Astrocyte (in vitro differentiated cells and primary cell): ENCODE measurements around the gene ERC1. TPM values are rescaled to one million over a fixed set of nuclear protein-coding genes. Genes with fewer than 3 reads are reported as not detected.
"Not testable (repeated sequence)": the region's sequence is repeated elsewhere in the genome, so short reads cannot be mapped to it uniquely, and the experiment has no call there.

Source experiments
- DNase-seq: peaks from one replicate; pipeline ENCODE4 v3.0.0-alpha.2; 2010; ENCODE audit warnings: low read depth
- FAIRE-seq: peaks from 2 replicates; lab custom pipeline; 2011; peaks lifted over from hg19 to GRCh38; lab: Jason Lieb, UNC
- H2AFZ ChIP-seq: 2 replicates; pipeline ENCODE4 v1.6.0; 2012; ENCODE audit warnings: low read depth, low read length, inconsistent platforms
- H3K27ac ChIP-seq: 2 replicates; pipeline ENCODE4 v1.5.1; 2011; ENCODE audit warnings: low read depth, low read length, inconsistent platforms
- H3K27me3 ChIP-seq: 2 replicates; pipeline ENCODE4 v1.6.0; 2011; ENCODE audit warnings: low read length, inconsistent platforms; ENCODE audit not compliant: insufficient read depth
- H3K36me3 ChIP-seq: 2 replicates; pipeline ENCODE4 v1.5.1; 2011; ENCODE audit warnings: low read length, inconsistent platforms; ENCODE audit not compliant: insufficient read depth
- H3K4me1 ChIP-seq: 2 replicates; pipeline ENCODE4 v1.5.1; 2011; ENCODE audit warnings: low read length, inconsistent platforms; ENCODE audit not compliant: insufficient read depth
- H3K4me2 ChIP-seq: 2 replicates; pipeline ENCODE4 v1.6.0; 2012; ENCODE audit warnings: low read length, inconsistent platforms
- H3K4me3 ChIP-seq: 2 replicates; pipeline ENCODE4 v1.5.1; 2011; ENCODE audit warnings: low read depth, mild to moderate bottlenecking, low read length, inconsistent platforms; ENCODE audit not compliant: insufficient read depth
- H3K79me2 ChIP-seq: 2 replicates; pipeline ENCODE4 v1.6.0; 2012; ENCODE audit warnings: mild to moderate bottlenecking, low read length, inconsistent platforms; ENCODE audit not compliant: insufficient read depth
- H3K9ac ChIP-seq: 2 replicates; pipeline ENCODE4 v1.6.0; 2012; ENCODE audit warnings: mild to moderate bottlenecking, low read length, inconsistent platforms
- H3K9me3 ChIP-seq: 2 replicates; pipeline ENCODE4 v1.5.1; 2012; ENCODE audit warnings: low read depth, mild to moderate bottlenecking, low read length, inconsistent platforms; ENCODE audit not compliant: insufficient read depth
- H4K20me1 ChIP-seq: 2 replicates; pipeline ENCODE4 v1.6.0; 2012; ENCODE audit warnings: low read length, inconsistent platforms; ENCODE audit not compliant: insufficient read depth
- H3K27ac Mint-ChIP-seq: one replicate; pipeline ENCODE4 v1.8.0; 2021; ENCODE audit warnings: mild to moderate bottlenecking, mixed read lengths; ENCODE audit not compliant: unreplicated experiment
- H3K27me3 Mint-ChIP-seq: one replicate; pipeline ENCODE4 v1.8.0; 2021; ENCODE audit warnings: low read depth, mixed read lengths; ENCODE audit not compliant: unreplicated experiment
- H3K36me3 Mint-ChIP-seq: one replicate; pipeline ENCODE4 v1.8.0; 2021; ENCODE audit warnings: low read depth, mixed read lengths; ENCODE audit not compliant: unreplicated experiment
- H3K4me1 Mint-ChIP-seq: one replicate; pipeline ENCODE4 v1.8.0; 2021; ENCODE audit warnings: low read depth, mixed read lengths; ENCODE audit not compliant: unreplicated experiment
- H3K4me3 Mint-ChIP-seq: one replicate; pipeline ENCODE4 v1.8.0; 2021; ENCODE audit warnings: mild to moderate bottlenecking, moderate library complexity, mixed read lengths; ENCODE audit not compliant: unreplicated experiment
- H3K9me3 Mint-ChIP-seq: one replicate; pipeline ENCODE4 v1.8.0; 2021; ENCODE audit warnings: mild to moderate bottlenecking, mixed read lengths; ENCODE audit not compliant: unreplicated experiment
- EZH2 ChIP-seq: IDR thresholded peaks from 2 replicates; pipeline ENCODE4 v1.6.1; 2012; ENCODE audit warnings: mild to moderate bottlenecking, low read length, inconsistent platforms; ENCODE audit not compliant: insufficient read depth
- total RNA-seq: library from RNA; stranded (reverse); gene quantifications from 2 replicates; pipeline ENCODE4 v1.2.1, GENCODE V29; 2021
- TF ChIP-seq, protein P1 (sequence below): IDR thresholded peaks from 2 replicates; pipeline ENCODE4 v1.5.1; 2011; ENCODE audit warnings: low read depth, mild to moderate bottlenecking, inconsistent platforms, low read length, moderate library complexity; ENCODE audit not compliant: insufficient read depth

The ERC1 gene
- total RNA-seq, 1 donor from 2014 or later = 67.1 TPM

DNA sequence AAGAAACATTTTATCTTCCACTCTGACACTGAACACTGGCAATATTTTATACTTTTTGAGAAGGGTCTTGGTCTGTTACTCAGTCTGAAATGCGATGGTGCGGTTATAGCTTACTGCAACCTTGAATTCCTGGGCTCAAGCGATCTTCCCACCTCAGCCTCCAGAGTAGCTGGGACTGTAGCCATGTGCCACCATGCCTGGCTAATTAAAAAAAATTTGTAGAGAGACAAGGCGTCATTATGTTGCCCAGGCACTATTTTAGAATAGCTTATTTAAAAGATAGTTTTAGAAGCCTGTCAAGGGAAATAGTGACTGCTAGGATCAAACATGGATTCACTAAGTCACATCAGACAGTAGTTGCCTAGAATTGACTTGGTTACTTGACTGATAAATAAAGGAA is 5.9 kb downstream of the ERC1 start:
- H3K36me3 ChIP-seq = no peaks in the 10 kb centered on the region
- Mint-ChIP-seq H3K27me3 (no peaks in the 10 kb centered on the region), H3K27ac (peak overlapping the region; percentile 16), H3K4me3 (no peak overlapping the region), H3K36me3 (peaks cover 6% of the 10 kb centered on the region), H3K4me1 (peaks cover 12% of the 10 kb centered on the region), H3K9me3 (no peaks in the 10 kb centered on the region)
- peaks cover 59% of the 10 kb centered on the region for H4K20me1 ChIP-seq
- no peak for DNase-seq
- H3K4me1 ChIP-seq = peaks cover 4% of the 10 kb centered on the region
- H3K79me2 ChIP-seq = peaks cover 52% of the 10 kb centered on the region
- no peak overlapping the region for H3K4me3 ChIP-seq
- FAIRE-seq = no peak
- H3K9ac ChIP-seq = no peak overlapping the region
- no peak overlapping the region for H3K27ac ChIP-seq
- H3K4me2 ChIP-seq = no peak overlapping the region
- TF ChIP-seq EZH2 = no peak
- TF ChIP-seq, protein P1, sequence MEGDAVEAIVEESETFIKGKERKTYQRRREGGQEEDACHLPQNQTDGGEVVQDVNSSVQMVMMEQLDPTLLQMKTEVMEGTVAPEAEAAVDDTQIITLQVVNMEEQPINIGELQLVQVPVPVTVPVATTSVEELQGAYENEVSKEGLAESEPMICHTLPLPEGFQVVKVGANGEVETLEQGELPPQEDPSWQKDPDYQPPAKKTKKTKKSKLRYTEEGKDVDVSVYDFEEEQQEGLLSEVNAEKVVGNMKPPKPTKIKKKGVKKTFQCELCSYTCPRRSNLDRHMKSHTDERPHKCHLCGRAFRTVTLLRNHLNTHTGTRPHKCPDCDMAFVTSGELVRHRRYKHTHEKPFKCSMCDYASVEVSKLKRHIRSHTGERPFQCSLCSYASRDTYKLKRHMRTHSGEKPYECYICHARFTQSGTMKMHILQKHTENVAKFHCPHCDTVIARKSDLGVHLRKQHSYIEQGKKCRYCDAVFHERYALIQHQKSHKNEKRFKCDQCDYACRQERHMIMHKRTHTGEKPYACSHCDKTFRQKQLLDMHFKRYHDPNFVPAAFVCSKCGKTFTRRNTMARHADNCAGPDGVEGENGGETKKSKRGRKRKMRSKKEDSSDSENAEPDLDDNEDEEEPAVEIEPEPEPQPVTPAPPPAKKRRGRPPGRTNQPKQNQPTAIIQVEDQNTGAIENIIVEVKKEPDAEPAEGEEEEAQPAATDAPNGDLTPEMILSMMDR = no peak
- H3K9me3 ChIP-seq = no peaks in the 10 kb centered on the region
- no peaks in the 10 kb centered on the region for H3K27me3 ChIP-seq
- H2AFZ ChIP-seq = no peak overlapping the region

DNA sequence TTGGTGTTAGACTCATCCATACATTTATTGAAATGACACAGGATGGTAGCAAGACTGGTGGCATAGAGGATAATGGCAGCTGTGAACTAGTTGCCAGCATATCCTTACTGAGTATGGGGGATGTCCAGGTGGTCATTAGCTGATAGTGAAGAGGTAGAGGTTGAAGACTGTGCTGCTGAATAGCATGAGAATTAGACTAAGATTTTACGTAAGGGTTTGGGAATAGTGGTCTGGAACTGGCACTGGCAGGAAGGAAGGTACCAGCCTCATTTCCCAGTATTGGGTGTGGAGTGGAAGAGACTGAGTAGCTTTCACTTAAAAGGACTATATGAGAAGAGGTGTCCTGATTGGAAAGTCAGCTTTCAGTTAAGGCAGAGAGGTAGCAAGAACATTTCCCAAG is 6.5 kb downstream of the ERC1 start:
- Mint-ChIP-seq H3K27ac (no peak overlapping the region), H3K4me1 (peaks cover 12% of the 10 kb centered on the region), H3K36me3 (peaks cover 6% of the 10 kb centered on the region), H3K9me3 (no peaks in the 10 kb centered on the region), H3K4me3 (no peak overlapping the region), H3K27me3 (no peaks in the 10 kb centered on the region)
- Histone ChIP-seq H3K4me1 (no peaks in the 10 kb centered on the region), H3K4me2 (no peak overlapping the region), H3K9ac (no peak overlapping the region), H3K27me3 (no peaks in the 10 kb centered on the region), H3K36me3 (no peaks in the 10 kb centered on the region), H3K27ac (no peak overlapping the region), H2AFZ (no peak overlapping the region), H3K79me2 (peaks cover 52% of the 10 kb centered on the region), H3K9me3 (no peaks in the 10 kb centered on the region), H3K4me3 (no peak overlapping the region), H4K20me1 (peaks cover 58% of the 10 kb centered on the region)
- TF ChIP-seq, protein P1 = no peak
- TF ChIP-seq EZH2 = no peak
- DNase-seq (no peak), FAIRE-seq (no peak)

DNA sequence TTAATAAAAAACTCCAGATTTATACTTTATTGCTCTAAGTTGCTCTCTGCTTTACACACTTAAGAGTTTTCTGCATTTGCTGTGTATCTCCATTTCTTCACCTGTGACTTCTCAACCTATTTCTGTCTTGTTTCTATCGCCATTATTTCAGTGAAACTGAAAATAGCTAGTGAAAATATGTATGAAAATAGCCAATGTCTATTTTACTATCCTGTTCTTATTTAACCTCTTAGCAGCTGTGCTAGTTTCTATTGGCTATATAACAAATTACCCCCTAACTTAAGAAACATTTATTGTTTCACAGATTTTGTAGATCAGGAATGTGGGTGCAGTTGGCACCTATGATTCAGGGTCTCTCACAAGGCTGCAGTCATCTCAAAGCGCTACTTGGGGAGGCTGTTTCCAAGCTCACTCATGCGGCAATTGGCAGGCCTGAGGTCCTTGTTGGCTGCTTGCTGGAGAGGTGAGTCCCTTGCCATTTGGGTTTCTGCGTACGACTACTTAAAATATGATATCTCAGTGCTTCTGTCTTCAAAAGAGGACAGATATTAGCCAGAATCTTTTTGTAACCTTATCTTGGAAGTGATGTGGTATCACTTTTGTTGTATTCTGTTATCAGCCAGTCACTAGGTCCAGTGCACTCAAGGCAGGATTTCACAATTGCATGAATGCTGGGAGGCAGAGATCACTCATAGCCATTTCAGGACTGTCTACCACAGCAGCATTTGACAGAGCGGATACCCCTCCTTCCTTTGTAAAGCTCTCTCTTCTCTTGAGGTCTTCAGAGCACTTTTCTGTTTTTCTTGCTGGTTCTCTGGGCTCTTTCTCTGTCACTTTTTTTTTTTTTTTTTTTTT is 7.2 kb downstream of the ERC1 start:
- H3K79me2 ChIP-seq = peaks cover 52% of the 10 kb centered on the region

DNA sequence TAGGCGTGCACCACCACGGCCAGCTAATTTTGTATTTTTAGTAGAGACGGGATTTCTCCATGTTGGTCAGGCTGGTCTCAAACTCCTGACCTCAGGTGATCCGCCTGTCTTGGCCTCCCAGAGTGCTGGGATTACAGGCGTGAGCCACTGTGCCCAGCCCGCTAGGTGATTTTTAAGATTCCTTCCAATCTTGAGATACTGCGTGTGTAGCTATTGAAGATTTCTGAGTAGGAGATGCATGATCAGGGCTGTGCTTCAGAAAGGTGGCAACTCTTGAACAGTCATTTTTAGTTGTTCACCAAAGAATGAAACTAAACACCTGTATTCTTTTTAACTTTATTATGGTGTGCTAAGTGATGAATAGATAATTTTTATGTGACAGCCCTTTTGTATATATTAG is 8.7 kb downstream of the ERC1 start:
- H3K4me1 ChIP-seq, DNase-seq, FAIRE-seq, H2AFZ ChIP-seq, H3K27me3 Mint-ChIP-seq, H3K27me3 ChIP-seq, H3K36me3 Mint-ChIP-seq, H3K4me3 Mint-ChIP-seq, H3K9me3 Mint-ChIP-seq, H3K4me3 ChIP-seq, H3K4me2 ChIP-seq, H3K27ac ChIP-seq, H3K9ac ChIP-seq, H3K9me3 ChIP-seq, H3K27ac Mint-ChIP-seq, H3K36me3 ChIP-seq: not testable (repeated sequence)
- Histone ChIP-seq H3K79me2 (peaks cover 51% of the 10 kb centered on the region), H4K20me1 (peaks cover 59% of the 10 kb centered on the region)
- peaks cover 16% of the 10 kb centered on the region for H3K4me1 Mint-ChIP-seq

More for the DNA sequence above, 7.2 kb downstream of the ERC1 start:
- DNase-seq (no peak), FAIRE-seq (peak; percentile 17)
- TF ChIP-seq, protein P1 = no peak
- TF ChIP-seq EZH2 = no peak
- Mint-ChIP-seq H3K4me3 (no peak overlapping the region), H3K27me3 (no peaks in the 10 kb centered on the region), H3K9me3 (no peaks in the 10 kb centered on the region), H3K36me3 (peaks cover 6% of the 10 kb centered on the region), H3K4me1 (peaks cover 11% of the 10 kb centered on the region), H3K27ac (no peak overlapping the region)
- H2AFZ ChIP-seq = no peak overlapping the region
- peaks cover 56% of the 10 kb centered on the region for H4K20me1 ChIP-seq
- H3K4me1 ChIP-seq = no peaks in the 10 kb centered on the region
- H3K36me3 ChIP-seq = no peaks in the 10 kb centered on the region
- no peak overlapping the region for H3K4me2 ChIP-seq
- no peaks in the 10 kb centered on the region for H3K27me3 ChIP-seq
- H3K27ac ChIP-seq = no peak overlapping the region
- no peak overlapping the region for H3K9ac ChIP-seq
- no peak overlapping the region for H3K4me3 ChIP-seq
- no peaks in the 10 kb centered on the region for H3K9me3 ChIP-seq
